GM23338 (cell line): ENCODE results near the gene FAM81B. TPM values are rescaled to one million over a fixed set of nuclear protein-coding genes. Genes with fewer than 3 reads are reported as not detected.
A peak's percentile ranks its signal among the peaks of the same experiment; 100 is the strongest.
"Not testable (repeated sequence)": the region's sequence is repeated elsewhere in the genome, so short reads cannot be mapped to it uniquely, and the experiment has no call there.

ENCODE experiments used
- ATAC-seq: fragments of 200-7000 bp; cut with Tn5 transposase; 3 replicates; pipeline ENCODE4 v1.9.1; 2020
- DNase-seq: peaks from one replicate; pipeline ENCODE4 v3.0.0-alpha.2; 2015; ENCODE audit warnings: low spot score
- H2AFZ ChIP-seq: fragments of 200-600 bp; sonication (generic); 2 replicates; pipeline ENCODE4 v1.8.0; 2016; ENCODE audit warnings: antibody characterized with exemption, mild to moderate bottlenecking, moderate library complexity
- H3F3A ChIP-seq: fragments of 200-600 bp; sonication (generic); replicated peaks from 2 replicates; pipeline ENCODE4 v1.8.0; 2017; ENCODE audit warnings: antibody characterized with exemption, mixed run types, low read depth
- H3K27ac ChIP-seq: fragments of 200-600 bp; sonication (generic); 2 replicates; pipeline ENCODE4 v1.6.1; 2016; ENCODE audit warnings: low read depth
- H3K27me3 ChIP-seq: fragments of 200-600 bp; sonication (generic); 2 replicates; pipeline ENCODE4 v1.8.0; 2016; ENCODE audit warnings: mild to moderate bottlenecking, mixed run types, moderate library complexity; ENCODE audit not compliant: insufficient read depth
- H3K36me3 ChIP-seq: fragments of 200-600 bp; sonication (generic); 2 replicates; pipeline ENCODE4 v1.8.0; 2016; ENCODE audit warnings: mild to moderate bottlenecking; ENCODE audit not compliant: insufficient read depth
- H3K4me1 ChIP-seq: fragments of 200-600 bp; sonication (generic); 2 replicates; pipeline ENCODE4 v1.8.0; 2016; ENCODE audit warnings: mild to moderate bottlenecking, moderate library complexity; ENCODE audit not compliant: insufficient read depth
- H3K4me2 ChIP-seq: fragments of 200-600 bp; sonication (generic); 2 replicates; pipeline ENCODE4 v1.7.1; 2017; ENCODE audit warnings: mixed run types
- H3K4me3 ChIP-seq: fragments of 200-600 bp; sonication (generic); 2 replicates; pipeline ENCODE4 v1.6.1; 2016; ENCODE audit warnings: mixed run types
- H3K79me2 ChIP-seq: fragments of 200-600 bp; sonication (generic); replicated peaks from 2 replicates; pipeline ENCODE4 v1.8.0; 2017; ENCODE audit warnings: mild to moderate bottlenecking; ENCODE audit not compliant: insufficient read depth
- H3K9me2 ChIP-seq: fragments of 200-600 bp; sonication (generic); 2 replicates; pipeline ENCODE4 v1.8.0; 2017; ENCODE audit not compliant: insufficient read depth
- H4K20me1 ChIP-seq: fragments of 200-600 bp; sonication (generic); replicated peaks from 2 replicates; pipeline ENCODE4 v1.8.0; 2017; ENCODE audit warnings: mild to moderate bottlenecking; ENCODE audit not compliant: insufficient read depth
- H3K27ac Mint-ChIP-seq: 2 replicates; pipeline ENCODE4 v1.8.0; 2020; ENCODE audit warnings: inconsistent platforms, mild to moderate bottlenecking, moderate library complexity, mixed read lengths
- H3K27me3 Mint-ChIP-seq: 3 replicates; pipeline ENCODE4 v1.8.0; 2022; ENCODE audit warnings: low read depth, mild to moderate bottlenecking, moderate library complexity, mixed read lengths, inconsistent platforms; ENCODE audit not compliant: insufficient read depth, poor library complexity
- H3K36me3 Mint-ChIP-seq: 3 replicates; pipeline ENCODE4 v1.8.0; 2021; ENCODE audit warnings: low read depth, mild to moderate bottlenecking, inconsistent platforms, moderate library complexity, mixed read lengths
- H3K4me1 Mint-ChIP-seq: 3 replicates; pipeline ENCODE4 v1.8.0; 2020; ENCODE audit warnings: mild to moderate bottlenecking, inconsistent platforms, mixed read lengths
- H3K4me3 Mint-ChIP-seq: 3 replicates; pipeline ENCODE4 v1.8.0; 2021; ENCODE audit warnings: moderate library complexity, mild to moderate bottlenecking, inconsistent platforms, mixed read lengths
- H3K9me3 Mint-ChIP-seq: 3 replicates; pipeline ENCODE4 v1.8.0; 2020; ENCODE audit warnings: moderate library complexity, mild to moderate bottlenecking, inconsistent platforms, mixed read lengths
- CREB1 ChIP-seq: fragments of 250-450 bp; sonication (Bioruptor Pico); IDR thresholded peaks from 2 replicates; pipeline ENCODE4 v1.5.0; 2020; ENCODE audit warnings: low read depth, mild to moderate bottlenecking, moderate library complexity
- EZH2 ChIP-seq: fragments of 200-600 bp; sonication (generic); IDR thresholded peaks from one replicate; pipeline ENCODE4 v1.8.0; 2017; ENCODE audit warnings: antibody characterized with exemption, mild to moderate bottlenecking, low read depth; ENCODE audit not compliant: unreplicated experiment
- EZH2phosphoT487 ChIP-seq: fragments of 200-600 bp; sonication (generic); IDR thresholded peaks from one replicate; pipeline ENCODE4 v1.8.1; 2018; ENCODE audit warnings: antibody characterized with exemption; ENCODE audit not compliant: unreplicated experiment
- JUNB ChIP-seq: IDR thresholded peaks from one replicate; pipeline ENCODE4 v1.6.1; 2016; ENCODE audit warnings: antibody characterized with exemption; ENCODE audit not compliant: unreplicated experiment
- ZNF114 ChIP-seq: fragments of 250-450 bp; sonication (Bioruptor Pico); IDR thresholded peaks from 2 replicates; pipeline ENCODE4 v1.5.0; 2020; ENCODE audit warnings: mild to moderate bottlenecking, moderate library complexity
- ZNF331 ChIP-seq: fragments of 250-450 bp; sonication (Bioruptor Pico); IDR thresholded peaks from 2 replicates; pipeline ENCODE4 v1.5.0; 2020; ENCODE audit warnings: low read depth, mild to moderate bottlenecking, moderate library complexity
- long read RNA-seq: library from polyadenylated mRNA; unstranded; transcript quantifications from one replicate; pipeline ENCODE4 v2.0.0, GENCODE V29; 2020; ENCODE audit not compliant: unreplicated experiment
- polyA plus RNA-seq: library from polyadenylated mRNA; unstranded; fragments of >200 nt; fragmentation: Nextera tagmentation; extraction: Ambion mirVana; gene quantifications from 2 replicates; pipeline ENCODE4 v1.2.1, GENCODE V29; 2016
- total RNA-seq: library from RNA; depleted of rRNA; stranded (reverse); fragments of >200 nt; shearing (Covaris generic); gene quantifications from 2 replicates; pipeline ENCODE4 v1.2.3, GENCODE V29; 2014; rRNA removed
- TF ChIP-seq, protein P1 (sequence below), 2 experiments: fragments of 200-600 bp in 1 of 2; sonication (generic) in 1 of 2; conservative IDR thresholded peaks; 2 replicates each; pipeline versions ENCODE4 v1.5.1 to v1.6.1; 2016 to 2017; ENCODE audit warnings: antibody characterized with exemption in 2 of 2, low read depth in 2 of 2, mild to moderate bottlenecking in 2 of 2, moderate library complexity in 1 of 2
- TF ChIP-seq, protein P2 (sequence below): IDR thresholded peaks from 2 replicates; pipeline ENCODE4 v1.6.1; 2016; ENCODE audit warnings: antibody characterized with exemption

FAM81B gene, protein sequence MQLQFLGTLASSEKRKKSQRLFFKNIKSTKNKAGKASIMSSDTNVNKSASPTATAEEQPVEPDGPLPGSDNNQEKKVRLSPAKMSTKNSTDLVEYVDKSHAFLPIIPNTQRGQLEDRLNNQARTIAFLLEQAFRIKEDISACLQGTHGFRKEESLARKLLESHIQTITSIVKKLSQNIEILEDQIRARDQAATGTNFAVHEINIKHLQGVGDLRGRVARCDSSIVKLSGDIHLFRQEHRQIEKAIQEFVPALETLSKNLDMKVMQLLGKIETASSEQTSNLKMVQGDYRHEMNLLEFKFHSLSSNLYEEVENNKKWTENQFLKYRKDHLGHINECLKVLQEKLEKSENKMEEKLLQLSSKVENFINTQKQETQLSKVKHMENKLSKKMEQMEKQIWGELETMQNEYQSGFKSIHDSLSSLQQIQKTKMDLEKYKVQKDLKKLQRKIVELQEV
- not detected in 2 replicates for total RNA-seq
- 0.40 TPM in 1 of 2 replicates, not detected in the other for polyA plus RNA-seq
- long read RNA-seq, result 0 reads

DNA sequence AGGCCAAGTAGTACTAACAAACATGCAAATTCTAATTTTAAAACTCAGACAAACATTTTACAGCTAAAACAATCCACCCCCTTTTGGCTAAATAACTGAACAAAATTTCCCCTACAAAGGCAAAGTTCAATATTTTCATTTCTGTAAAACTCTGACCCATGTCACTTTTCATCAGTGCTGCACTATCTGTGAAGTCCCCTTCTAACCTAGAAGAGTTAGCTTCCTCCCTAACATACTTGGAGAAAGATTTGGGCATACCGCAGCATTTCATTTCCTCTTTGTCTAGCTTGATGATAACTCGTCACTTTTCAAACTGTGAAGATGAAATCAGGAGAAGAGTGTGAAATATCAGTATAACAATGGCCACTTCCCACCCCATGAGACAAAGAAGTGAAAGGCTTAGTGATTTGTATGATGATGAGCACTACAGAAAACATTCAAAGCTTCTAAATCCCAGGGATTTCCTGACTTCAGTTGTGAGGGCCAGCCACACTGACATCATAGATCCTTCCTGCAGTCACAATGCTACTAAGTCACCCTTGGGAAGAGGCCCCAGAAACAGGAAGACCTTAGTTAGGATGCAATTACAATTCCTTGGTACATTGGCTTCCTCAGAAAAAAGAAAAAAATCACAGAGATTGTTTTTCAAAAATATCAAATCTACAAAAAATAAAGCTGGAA is at the start of gene FAM81B:
Gene FAM81B (plus strand): TSS at position 555 of the 681 bp plus-strand sequence. CDS start 24 bp downstream, at position 579.
- Histone ChIP-seq H3F3A (no peaks in the 10 kb centered on the region), H3K4me3 (no peak within 1 kb of the TSS), H3K79me2 (no peaks in the 10 kb centered on the region), H3K27ac (no peak within 1 kb of the TSS), H3K27me3 (no peaks in the 10 kb centered on the region), H3K4me2 (no peak within 1 kb of the TSS), H4K20me1 (no peaks in the 10 kb centered on the region), H3K9me2 (no peaks in the 10 kb centered on the region), H3K4me1 (peaks cover 5% of the 10 kb centered on the region; the same call in 1 of the 2 replicates), H2AFZ (no peak within 1 kb of the TSS), H3K36me3 (no peaks in the 10 kb centered on the region)
- Mint-ChIP-seq H3K27me3 (peaks cover 5% of the 10 kb centered on the region), H3K36me3 (peaks cover 17% of the 10 kb centered on the region; the same call in 2 of the 3 replicates), H3K4me1 (peaks cover 21% of the 10 kb centered on the region; the same call in 2 of the 3 replicates), H3K4me3 (no peak within 1 kb of the TSS), H3K9me3 (peaks cover 21% of the 10 kb centered on the region; the same call in 2 of the 3 replicates), H3K27ac (peak within 1 kb of the TSS; percentile 99)
- no peak for DNase-seq
- TF ChIP-seq, protein P1, sequence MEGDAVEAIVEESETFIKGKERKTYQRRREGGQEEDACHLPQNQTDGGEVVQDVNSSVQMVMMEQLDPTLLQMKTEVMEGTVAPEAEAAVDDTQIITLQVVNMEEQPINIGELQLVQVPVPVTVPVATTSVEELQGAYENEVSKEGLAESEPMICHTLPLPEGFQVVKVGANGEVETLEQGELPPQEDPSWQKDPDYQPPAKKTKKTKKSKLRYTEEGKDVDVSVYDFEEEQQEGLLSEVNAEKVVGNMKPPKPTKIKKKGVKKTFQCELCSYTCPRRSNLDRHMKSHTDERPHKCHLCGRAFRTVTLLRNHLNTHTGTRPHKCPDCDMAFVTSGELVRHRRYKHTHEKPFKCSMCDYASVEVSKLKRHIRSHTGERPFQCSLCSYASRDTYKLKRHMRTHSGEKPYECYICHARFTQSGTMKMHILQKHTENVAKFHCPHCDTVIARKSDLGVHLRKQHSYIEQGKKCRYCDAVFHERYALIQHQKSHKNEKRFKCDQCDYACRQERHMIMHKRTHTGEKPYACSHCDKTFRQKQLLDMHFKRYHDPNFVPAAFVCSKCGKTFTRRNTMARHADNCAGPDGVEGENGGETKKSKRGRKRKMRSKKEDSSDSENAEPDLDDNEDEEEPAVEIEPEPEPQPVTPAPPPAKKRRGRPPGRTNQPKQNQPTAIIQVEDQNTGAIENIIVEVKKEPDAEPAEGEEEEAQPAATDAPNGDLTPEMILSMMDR (conservative IDR thresholded peaks at IDR 0.05; ENCODE audit: low read depth in 2 of 2), result no peak
- TF ChIP-seq ZNF114 (CRISPR knock-in tag) (no peak), ZNF331 (CRISPR knock-in tag) (no peak), EZH2phosphoT487 (no peak), EZH2 (no peak), JUNB (no peak), CREB1 (CRISPR knock-in tag) (no peak)
- TF ChIP-seq, protein P2, sequence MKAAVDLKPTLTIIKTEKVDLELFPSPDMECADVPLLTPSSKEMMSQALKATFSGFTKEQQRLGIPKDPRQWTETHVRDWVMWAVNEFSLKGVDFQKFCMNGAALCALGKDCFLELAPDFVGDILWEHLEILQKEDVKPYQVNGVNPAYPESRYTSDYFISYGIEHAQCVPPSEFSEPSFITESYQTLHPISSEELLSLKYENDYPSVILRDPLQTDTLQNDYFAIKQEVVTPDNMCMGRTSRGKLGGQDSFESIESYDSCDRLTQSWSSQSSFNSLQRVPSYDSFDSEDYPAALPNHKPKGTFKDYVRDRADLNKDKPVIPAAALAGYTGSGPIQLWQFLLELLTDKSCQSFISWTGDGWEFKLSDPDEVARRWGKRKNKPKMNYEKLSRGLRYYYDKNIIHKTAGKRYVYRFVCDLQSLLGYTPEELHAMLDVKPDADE, result no peak
- no peak for ATAC-seq

DNA sequence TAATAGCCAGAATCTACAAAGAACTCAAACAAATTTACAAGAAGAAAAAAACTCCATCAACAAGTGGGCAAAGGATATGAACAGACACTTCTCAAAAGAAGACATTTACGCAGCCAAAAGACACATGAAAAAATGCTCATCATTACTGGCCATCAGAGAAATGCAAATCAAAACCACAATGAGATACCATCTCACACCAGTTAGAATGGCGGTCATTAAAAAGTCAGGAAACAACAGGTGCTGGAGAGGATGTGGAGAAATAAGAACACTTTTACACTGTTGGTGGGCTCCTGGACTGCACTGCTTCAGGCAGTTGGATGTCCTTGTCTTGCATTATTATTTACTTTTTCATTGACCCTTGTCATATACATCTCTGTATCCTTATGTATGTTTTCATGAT is 49.7 kb upstream of the FAM81B start:
- H3F3A ChIP-seq, H3K9me3 Mint-ChIP-seq, H3K4me3 ChIP-seq, H3K36me3 ChIP-seq, H3K27ac Mint-ChIP-seq, H4K20me1 ChIP-seq, H3K4me3 Mint-ChIP-seq, DNase-seq, H3K4me1 ChIP-seq, H3K79me2 ChIP-seq, H3K27me3 Mint-ChIP-seq, H2AFZ ChIP-seq, ATAC-seq, H3K9me2 ChIP-seq, H3K4me1 Mint-ChIP-seq, H3K27me3 ChIP-seq, H3K27ac ChIP-seq, H3K36me3 Mint-ChIP-seq, H3K4me2 ChIP-seq: not testable (repeated sequence)
